GM23338 (cell line): Measurements from ENCODE around the gene FMN2. TPM values are rescaled to one million over a fixed set of nuclear protein-coding genes. Genes with fewer than 3 reads are reported as not detected.

Experiments
- ATAC-seq: fragments of 200-7000 bp; cut with Tn5 transposase; 3 replicates; pipeline ENCODE4 v1.9.1; 2020
- DNase-seq: peaks from one replicate; pipeline ENCODE4 v3.0.0-alpha.2; 2015; ENCODE audit warnings: low spot score
- H2AFZ ChIP-seq: fragments of 200-600 bp; sonication (generic); 2 replicates; pipeline ENCODE4 v1.8.0; 2016; ENCODE audit warnings: antibody characterized with exemption, mild to moderate bottlenecking, moderate library complexity
- H3F3A ChIP-seq: fragments of 200-600 bp; sonication (generic); replicated peaks from 2 replicates; pipeline ENCODE4 v1.8.0; 2017; ENCODE audit warnings: antibody characterized with exemption, mixed run types, low read depth
- H3K27ac ChIP-seq: fragments of 200-600 bp; sonication (generic); 2 replicates; pipeline ENCODE4 v1.6.1; 2016; ENCODE audit warnings: low read depth
- H3K27me3 ChIP-seq: fragments of 200-600 bp; sonication (generic); 2 replicates; pipeline ENCODE4 v1.8.0; 2016; ENCODE audit warnings: mild to moderate bottlenecking, mixed run types, moderate library complexity; ENCODE audit not compliant: insufficient read depth
- H3K36me3 ChIP-seq: fragments of 200-600 bp; sonication (generic); 2 replicates; pipeline ENCODE4 v1.8.0; 2016; ENCODE audit warnings: mild to moderate bottlenecking; ENCODE audit not compliant: insufficient read depth
- H3K4me1 ChIP-seq: fragments of 200-600 bp; sonication (generic); 2 replicates; pipeline ENCODE4 v1.8.0; 2016; ENCODE audit warnings: mild to moderate bottlenecking, moderate library complexity; ENCODE audit not compliant: insufficient read depth
- H3K4me2 ChIP-seq: fragments of 200-600 bp; sonication (generic); 2 replicates; pipeline ENCODE4 v1.7.1; 2017; ENCODE audit warnings: mixed run types
- H3K4me3 ChIP-seq: fragments of 200-600 bp; sonication (generic); 2 replicates; pipeline ENCODE4 v1.6.1; 2016; ENCODE audit warnings: mixed run types
- H3K79me2 ChIP-seq: fragments of 200-600 bp; sonication (generic); replicated peaks from 2 replicates; pipeline ENCODE4 v1.8.0; 2017; ENCODE audit warnings: mild to moderate bottlenecking; ENCODE audit not compliant: insufficient read depth
- H3K9me2 ChIP-seq: fragments of 200-600 bp; sonication (generic); 2 replicates; pipeline ENCODE4 v1.8.0; 2017; ENCODE audit not compliant: insufficient read depth
- H4K20me1 ChIP-seq: fragments of 200-600 bp; sonication (generic); replicated peaks from 2 replicates; pipeline ENCODE4 v1.8.0; 2017; ENCODE audit warnings: mild to moderate bottlenecking; ENCODE audit not compliant: insufficient read depth
- H3K27ac Mint-ChIP-seq: 2 replicates; pipeline ENCODE4 v1.8.0; 2020; ENCODE audit warnings: inconsistent platforms, mild to moderate bottlenecking, moderate library complexity, mixed read lengths
- H3K27me3 Mint-ChIP-seq: 3 replicates; pipeline ENCODE4 v1.8.0; 2022; ENCODE audit warnings: low read depth, mild to moderate bottlenecking, moderate library complexity, mixed read lengths, inconsistent platforms; ENCODE audit not compliant: insufficient read depth, poor library complexity
- H3K36me3 Mint-ChIP-seq: 3 replicates; pipeline ENCODE4 v1.8.0; 2021; ENCODE audit warnings: low read depth, mild to moderate bottlenecking, inconsistent platforms, moderate library complexity, mixed read lengths
- H3K4me1 Mint-ChIP-seq: 3 replicates; pipeline ENCODE4 v1.8.0; 2020; ENCODE audit warnings: mild to moderate bottlenecking, inconsistent platforms, mixed read lengths
- H3K4me3 Mint-ChIP-seq: 3 replicates; pipeline ENCODE4 v1.8.0; 2021; ENCODE audit warnings: moderate library complexity, mild to moderate bottlenecking, inconsistent platforms, mixed read lengths
- H3K9me3 Mint-ChIP-seq: 3 replicates; pipeline ENCODE4 v1.8.0; 2020; ENCODE audit warnings: moderate library complexity, mild to moderate bottlenecking, inconsistent platforms, mixed read lengths
- JUNB ChIP-seq: IDR thresholded peaks from one replicate; pipeline ENCODE4 v1.6.1; 2016; ENCODE audit warnings: antibody characterized with exemption; ENCODE audit not compliant: unreplicated experiment
- NANOG ChIP-seq: IDR thresholded peaks from 2 replicates; pipeline ENCODE4 v1.6.1; 2016; ENCODE audit warnings: antibody characterized with exemption, borderline replicate concordance
- POLR2AphosphoS5 ChIP-seq: IDR thresholded peaks from 2 replicates; pipeline ENCODE4 v1.6.1; 2016; ENCODE audit warnings: antibody characterized with exemption, low read depth
- STAT1 ChIP-seq: IDR thresholded peaks from one replicate; pipeline ENCODE4 v1.6.1; 2016; ENCODE audit warnings: antibody characterized with exemption; ENCODE audit not compliant: unreplicated experiment
- ZNF114 ChIP-seq: fragments of 250-450 bp; sonication (Bioruptor Pico); IDR thresholded peaks from 2 replicates; pipeline ENCODE4 v1.5.0; 2020; ENCODE audit warnings: mild to moderate bottlenecking, moderate library complexity
- ZNF462 ChIP-seq: fragments of 250-450 bp; sonication (Bioruptor Pico); IDR thresholded peaks from 2 replicates; pipeline ENCODE4 v1.5.0; 2020; ENCODE audit warnings: mild to moderate bottlenecking, moderate library complexity
- polyA plus RNA-seq: library from polyadenylated mRNA; unstranded; fragments of >200 nt; fragmentation: Nextera tagmentation; extraction: Ambion mirVana; gene quantifications from 2 replicates; pipeline ENCODE4 v1.2.1, GENCODE V29; 2016
- total RNA-seq: library from RNA; depleted of rRNA; stranded (reverse); fragments of >200 nt; shearing (Covaris generic); gene quantifications from 2 replicates; pipeline ENCODE4 v1.2.3, GENCODE V29; 2014
- TF ChIP-seq, protein P1 (sequence below): IDR thresholded peaks from one replicate; pipeline ENCODE4 v1.6.1; 2018; ENCODE audit warnings: antibody characterized with exemption; ENCODE audit not compliant: unreplicated experiment
- TF ChIP-seq, protein P2 (sequence below), 2 experiments: fragments of 200-600 bp in 1 of 2; sonication (generic) in 1 of 2; conservative IDR thresholded peaks; 2 replicates each; pipeline versions ENCODE4 v1.5.1 to v1.6.1; 2016 to 2017; ENCODE audit warnings: antibody characterized with exemption in 2 of 2, low read depth in 2 of 2, mild to moderate bottlenecking in 2 of 2, moderate library complexity in 1 of 2
- TF ChIP-seq, protein P3 (sequence below): IDR thresholded peaks from 2 replicates; pipeline ENCODE4 v1.6.1; 2016; ENCODE audit warnings: antibody characterized with exemption

Gene FMN2
- total and polyA plus RNA-seq, 2 experiments from 2014 or later = 1.5 to 2.5 TPM

DNA sequence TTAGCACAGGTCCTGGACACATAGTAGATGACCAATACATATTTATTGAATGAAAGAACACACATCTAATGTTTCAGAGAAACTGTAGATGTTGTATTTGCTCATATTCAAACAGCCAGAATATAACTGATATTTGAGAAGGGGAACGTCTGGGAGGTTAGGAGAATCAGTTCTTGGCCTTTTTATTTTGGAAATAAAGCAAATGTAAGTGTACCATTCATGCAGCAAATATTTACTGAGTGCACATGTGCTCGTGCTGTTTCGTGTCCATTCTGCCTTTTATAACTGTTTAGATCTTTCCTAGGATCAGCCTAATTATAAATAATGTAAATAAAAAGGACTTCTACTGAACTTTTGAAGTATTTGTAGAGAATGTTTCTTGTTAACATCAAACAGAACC, 416.5 kb downstream of the FMN2 start (continued):
- TF ChIP-seq ZNF462 (CRISPR knock-in tag) = no peak

DNA sequence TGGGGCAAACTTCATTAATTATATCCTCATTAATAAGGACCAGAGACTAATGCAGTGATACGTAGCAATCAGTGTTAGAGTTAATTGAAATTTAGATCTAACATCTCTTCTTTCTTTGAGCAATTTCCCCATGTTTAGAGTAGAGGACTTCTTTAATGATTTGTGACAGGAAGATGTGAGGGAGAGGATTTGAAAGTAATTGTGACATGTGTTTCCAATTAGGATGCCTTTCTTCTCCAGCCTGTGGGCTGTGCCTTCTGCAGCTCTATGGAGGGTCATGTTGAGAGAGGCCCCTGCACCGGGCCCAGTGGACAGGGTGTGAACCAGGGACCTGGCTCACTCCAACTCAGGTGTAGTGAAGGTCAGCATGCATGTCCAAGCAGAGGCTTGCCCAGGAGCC, 417.3 kb downstream of the FMN2 start:
- Histone ChIP-seq H3K4me2 (no peak overlapping the region), H4K20me1 (no peaks in the 10 kb centered on the region), H3F3A (no peaks in the 10 kb centered on the region), H3K9me2 (no peaks in the 10 kb centered on the region), H3K27ac (no peak overlapping the region), H2AFZ (no peak overlapping the region), H3K27me3 (no peaks in the 10 kb centered on the region), H3K4me3 (no peak overlapping the region), H3K4me1 (no peaks in the 10 kb centered on the region), H3K79me2 (no peaks in the 10 kb centered on the region), H3K36me3 (no peaks in the 10 kb centered on the region)
- no peak for DNase-seq
- H3K9me3 Mint-ChIP-seq = 0 out of 3 replicates have a peak, but pooled peaks cover 2% of the 10 kb centered on the region
- peaks cover 7% of the 10 kb centered on the region for H3K27me3 Mint-ChIP-seq
- H3K4me1 Mint-ChIP-seq = no peaks in the 10 kb centered on the region
- TF ChIP-seq, protein P1, sequence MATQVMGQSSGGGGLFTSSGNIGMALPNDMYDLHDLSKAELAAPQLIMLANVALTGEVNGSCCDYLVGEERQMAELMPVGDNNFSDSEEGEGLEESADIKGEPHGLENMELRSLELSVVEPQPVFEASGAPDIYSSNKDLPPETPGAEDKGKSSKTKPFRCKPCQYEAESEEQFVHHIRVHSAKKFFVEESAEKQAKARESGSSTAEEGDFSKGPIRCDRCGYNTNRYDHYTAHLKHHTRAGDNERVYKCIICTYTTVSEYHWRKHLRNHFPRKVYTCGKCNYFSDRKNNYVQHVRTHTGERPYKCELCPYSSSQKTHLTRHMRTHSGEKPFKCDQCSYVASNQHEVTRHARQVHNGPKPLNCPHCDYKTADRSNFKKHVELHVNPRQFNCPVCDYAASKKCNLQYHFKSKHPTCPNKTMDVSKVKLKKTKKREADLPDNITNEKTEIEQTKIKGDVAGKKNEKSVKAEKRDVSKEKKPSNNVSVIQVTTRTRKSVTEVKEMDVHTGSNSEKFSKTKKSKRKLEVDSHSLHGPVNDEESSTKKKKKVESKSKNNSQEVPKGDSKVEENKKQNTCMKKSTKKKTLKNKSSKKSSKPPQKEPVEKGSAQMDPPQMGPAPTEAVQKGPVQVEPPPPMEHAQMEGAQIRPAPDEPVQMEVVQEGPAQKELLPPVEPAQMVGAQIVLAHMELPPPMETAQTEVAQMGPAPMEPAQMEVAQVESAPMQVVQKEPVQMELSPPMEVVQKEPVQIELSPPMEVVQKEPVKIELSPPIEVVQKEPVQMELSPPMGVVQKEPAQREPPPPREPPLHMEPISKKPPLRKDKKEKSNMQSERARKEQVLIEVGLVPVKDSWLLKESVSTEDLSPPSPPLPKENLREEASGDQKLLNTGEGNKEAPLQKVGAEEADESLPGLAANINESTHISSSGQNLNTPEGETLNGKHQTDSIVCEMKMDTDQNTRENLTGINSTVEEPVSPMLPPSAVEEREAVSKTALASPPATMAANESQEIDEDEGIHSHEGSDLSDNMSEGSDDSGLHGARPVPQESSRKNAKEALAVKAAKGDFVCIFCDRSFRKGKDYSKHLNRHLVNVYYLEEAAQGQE = no peak
- TF ChIP-seq STAT1 = no peak
- TF ChIP-seq ZNF114 = no peak
- TF ChIP-seq, protein P2, sequence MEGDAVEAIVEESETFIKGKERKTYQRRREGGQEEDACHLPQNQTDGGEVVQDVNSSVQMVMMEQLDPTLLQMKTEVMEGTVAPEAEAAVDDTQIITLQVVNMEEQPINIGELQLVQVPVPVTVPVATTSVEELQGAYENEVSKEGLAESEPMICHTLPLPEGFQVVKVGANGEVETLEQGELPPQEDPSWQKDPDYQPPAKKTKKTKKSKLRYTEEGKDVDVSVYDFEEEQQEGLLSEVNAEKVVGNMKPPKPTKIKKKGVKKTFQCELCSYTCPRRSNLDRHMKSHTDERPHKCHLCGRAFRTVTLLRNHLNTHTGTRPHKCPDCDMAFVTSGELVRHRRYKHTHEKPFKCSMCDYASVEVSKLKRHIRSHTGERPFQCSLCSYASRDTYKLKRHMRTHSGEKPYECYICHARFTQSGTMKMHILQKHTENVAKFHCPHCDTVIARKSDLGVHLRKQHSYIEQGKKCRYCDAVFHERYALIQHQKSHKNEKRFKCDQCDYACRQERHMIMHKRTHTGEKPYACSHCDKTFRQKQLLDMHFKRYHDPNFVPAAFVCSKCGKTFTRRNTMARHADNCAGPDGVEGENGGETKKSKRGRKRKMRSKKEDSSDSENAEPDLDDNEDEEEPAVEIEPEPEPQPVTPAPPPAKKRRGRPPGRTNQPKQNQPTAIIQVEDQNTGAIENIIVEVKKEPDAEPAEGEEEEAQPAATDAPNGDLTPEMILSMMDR (conservative IDR thresholded peaks at IDR 0.05; ENCODE audit: low read depth in 2 of 2) = no peak
- no peak for TF ChIP-seq JUNB
- TF ChIP-seq, protein P3, sequence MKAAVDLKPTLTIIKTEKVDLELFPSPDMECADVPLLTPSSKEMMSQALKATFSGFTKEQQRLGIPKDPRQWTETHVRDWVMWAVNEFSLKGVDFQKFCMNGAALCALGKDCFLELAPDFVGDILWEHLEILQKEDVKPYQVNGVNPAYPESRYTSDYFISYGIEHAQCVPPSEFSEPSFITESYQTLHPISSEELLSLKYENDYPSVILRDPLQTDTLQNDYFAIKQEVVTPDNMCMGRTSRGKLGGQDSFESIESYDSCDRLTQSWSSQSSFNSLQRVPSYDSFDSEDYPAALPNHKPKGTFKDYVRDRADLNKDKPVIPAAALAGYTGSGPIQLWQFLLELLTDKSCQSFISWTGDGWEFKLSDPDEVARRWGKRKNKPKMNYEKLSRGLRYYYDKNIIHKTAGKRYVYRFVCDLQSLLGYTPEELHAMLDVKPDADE = no peak
- no peak for TF ChIP-seq NANOG
- no peak for TF ChIP-seq POLR2AphosphoS5
- H3K36me3 Mint-ChIP-seq = no peaks in the 10 kb centered on the region
- no peak for ATAC-seq
- H3K27ac Mint-ChIP-seq = no peak overlapping the region
- H3K4me3 Mint-ChIP-seq = no peak overlapping the region
